ENCODE data around the gene CCNT1.

DNA sequence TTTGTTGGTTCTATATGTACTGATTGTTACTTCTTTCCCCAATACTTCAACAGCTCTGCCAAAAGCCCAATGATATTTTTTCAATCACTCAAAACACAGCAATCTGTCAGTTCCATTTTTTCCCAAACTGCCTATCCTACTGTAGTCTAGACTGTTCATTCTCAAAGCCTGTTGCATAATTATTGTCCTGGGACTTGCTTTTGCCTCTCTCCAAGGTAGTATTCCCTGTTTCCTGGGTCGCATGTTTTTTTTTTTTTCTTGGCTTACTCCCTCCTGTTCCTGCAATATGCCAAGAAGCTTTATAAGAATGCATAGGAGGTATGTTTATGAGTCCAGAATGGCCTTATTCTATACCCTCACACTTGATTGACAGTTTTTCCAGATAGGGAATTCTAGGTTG, 19.9 kb upstream of the CCNT1 start:
- TF ChIP-seq EZH2 (IDR thresholded peaks at IDR 0.05) (no peak), POLR2AphosphoS5 (IDR thresholded peaks at IDR 0.05; ENCODE audit: borderline replicate concordance, low read depth, low read length) (no peak), FOXP2 (optimal IDR thresholded peaks at IDR 0.05; ENCODE audit: control extremely low read depth, extremely low read length, insufficient read depth) (no peak)
